ENCODE data around the gene SHISAL1.

Gene SHISAL1

GRCh38 chr22:44268431-44269116, 44.2 kb downstream of the SHISAL1 start:
- Histone ChIP-seq H3K27ac (ENCODE audit: low read length, poor library complexity, severe bottlenecking) (no peak overlapping the region), H3K4ac (ENCODE audit: low read depth in 1 of 2, low read length in 2 of 2) (no peak overlapping the region), H3K4me3 (ENCODE audit: insufficient read depth in 1 of 2, low read depth in 1 of 2, low read length in 2 of 2) (no peak overlapping the region), H3K4me1 (ENCODE audit: control insufficient read depth, insufficient read depth, low read depth, low read length) (no peaks in the 10 kb centered on the region), H2AK5ac (ENCODE audit: low read length, severe bottlenecking) (no peak overlapping the region), H2BK5ac (ENCODE audit: low read depth, low read length, poor library complexity, severe bottlenecking) (no peak overlapping the region), H2BK120ac (ENCODE audit: low read depth, low read length) (no peak overlapping the region), H3K27me3 (ENCODE audit: control insufficient read depth in 1 of 2, insufficient read depth in 1 of 2, low read length in 2 of 2) (peaks cover 8 to 23% of the 10 kb centered on the region in 2 experiments), H3K9ac (ENCODE audit: low read length) (no peak overlapping the region), H2BK15ac (ENCODE audit: low read depth, poor library complexity, severe bottlenecking) (no peak overlapping the region), H3K23ac (ENCODE audit: low read length in 2 of 2) (no peak overlapping the region), H3K18ac (ENCODE audit: low read depth in 1 of 2, low read length in 2 of 2) (no peak overlapping the region), H2BK12ac (ENCODE audit: low read length in 2 of 2) (no peak overlapping the region), H2AFZ (ENCODE audit: low read depth, low read length) (no peak overlapping the region), H3K14ac (ENCODE audit: low read length in 2 of 2) (no peak overlapping the region), H4K8ac (ENCODE audit: low read length) (no peak overlapping the region), H3K9me3 (ENCODE audit: control insufficient read depth, low read length) (no peaks in the 10 kb centered on the region), H3K36me3 (ENCODE audit: control insufficient read depth in 1 of 2, insufficient read depth in 2 of 2, low read depth in 1 of 2, low read length in 2 of 2) (no peaks in the 10 kb centered on the region), H4K91ac (ENCODE audit: low read length) (no peak overlapping the region), H3K4me2 (ENCODE audit: low read length, poor library complexity, severe bottlenecking) (no peak overlapping the region), H3K79me1 (replicated peaks; ENCODE audit: low read length, poor library complexity, severe bottlenecking) (no peaks in the 10 kb centered on the region)
- 79% methylated on average over 18 of the region's 18 CpGs for WGBS
- no peak for DNase-seq

DNA sequence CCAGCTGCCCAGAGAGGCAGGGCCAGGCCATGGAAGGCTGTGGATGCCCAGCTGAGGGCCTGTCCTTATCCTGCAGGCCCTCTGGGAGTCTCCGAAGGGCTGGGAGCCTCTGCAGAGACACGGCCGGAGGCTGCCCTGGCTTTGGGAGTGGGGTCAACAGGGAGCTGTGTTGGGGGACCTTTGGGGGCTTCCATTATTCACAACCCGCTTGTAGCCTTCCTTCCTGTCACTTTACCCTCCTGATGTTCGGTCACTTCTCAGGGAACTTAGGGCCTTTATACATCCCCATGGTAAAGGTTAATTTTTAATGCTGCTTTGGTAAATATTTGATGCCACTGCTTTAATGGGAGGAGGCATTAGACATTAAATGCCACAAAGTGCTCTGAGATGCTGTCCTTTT, 44.9 kb downstream of the SHISAL1 start:
- Histone ChIP-seq H3K18ac (ENCODE audit: low read depth in 1 of 2, low read length in 2 of 2) (no peak overlapping the region), H3K4me3 (ENCODE audit: insufficient read depth in 1 of 2, low read depth in 1 of 2, low read length in 2 of 2) (no peak overlapping the region), H3K9me3 (ENCODE audit: control insufficient read depth, low read length) (no peaks in the 10 kb centered on the region), H2AK5ac (ENCODE audit: low read length, severe bottlenecking) (no peak overlapping the region), H2BK12ac (ENCODE audit: low read length in 2 of 2) (no peak overlapping the region), H4K91ac (ENCODE audit: low read length) (no peak overlapping the region), H3K27me3 (ENCODE audit: control insufficient read depth in 1 of 2, insufficient read depth in 1 of 2, low read length in 2 of 2) (peaks cover 8 to 23% of the 10 kb centered on the region in 2 experiments), H3K14ac (ENCODE audit: low read length in 2 of 2) (no peak overlapping the region), H2BK5ac (ENCODE audit: low read depth, low read length, poor library complexity, severe bottlenecking) (no peak overlapping the region), H3K9ac (ENCODE audit: low read length) (no peak overlapping the region), H3K4me2 (ENCODE audit: low read length, poor library complexity, severe bottlenecking) (no peak overlapping the region), H3K4me1 (ENCODE audit: control insufficient read depth, insufficient read depth, low read depth, low read length) (no peaks in the 10 kb centered on the region), H4K8ac (ENCODE audit: low read length) (no peak overlapping the region), H3K23ac (ENCODE audit: low read length in 2 of 2) (no peak overlapping the region), H3K36me3 (ENCODE audit: control insufficient read depth in 1 of 2, insufficient read depth in 2 of 2, low read depth in 1 of 2, low read length in 2 of 2) (no peaks in the 10 kb centered on the region), H3K27ac (ENCODE audit: low read length, poor library complexity, severe bottlenecking) (no peak overlapping the region), H2AFZ (ENCODE audit: low read depth, low read length) (no peak overlapping the region), H3K79me1 (replicated peaks; ENCODE audit: low read length, poor library complexity, severe bottlenecking) (no peaks in the 10 kb centered on the region), H2BK15ac (ENCODE audit: low read depth, poor library complexity, severe bottlenecking) (no peak overlapping the region), H3K4ac (ENCODE audit: low read depth in 1 of 2, low read length in 2 of 2) (no peak overlapping the region), H2BK120ac (ENCODE audit: low read depth, low read length) (no peak overlapping the region)
- DNase-seq = no peak
- WGBS = 86% methylated on average over 3 of the region's 5 CpGs

- no peak overlapping the region for H3K4me3 ChIP-seq (ENCODE audit: insufficient read depth in 1 of 2, low read depth in 1 of 2, low read length in 2 of 2)
- no peaks in the 10 kb centered on the region for H3K9me3 ChIP-seq (ENCODE audit: control insufficient read depth, low read length)
- peaks cover 11 to 20% of the 10 kb centered on the region in 2 experiments for H3K27me3 ChIP-seq (ENCODE audit: control insufficient read depth in 1 of 2, insufficient read depth in 1 of 2, low read length in 2 of 2)
- no peak overlapping the region for H4K91ac ChIP-seq (ENCODE audit: low read length)
- no peak overlapping the region for H3K23ac ChIP-seq (ENCODE audit: low read length in 2 of 2)
- no peak overlapping the region for H3K4me2 ChIP-seq (ENCODE audit: low read length, poor library complexity, severe bottlenecking)
- no peak overlapping the region for H2BK15ac ChIP-seq (ENCODE audit: low read depth, poor library complexity, severe bottlenecking)
- no peak overlapping the region for H4K8ac ChIP-seq (ENCODE audit: low read length)
- no peak overlapping the region for H3K4ac ChIP-seq (ENCODE audit: low read depth in 1 of 2, low read length in 2 of 2)
- DNase-seq = no peak
- no peak overlapping the region for H3K18ac ChIP-seq (ENCODE audit: low read depth in 1 of 2, low read length in 2 of 2)
- no peak overlapping the region for H3K9ac ChIP-seq (ENCODE audit: low read length)
- no peaks in the 10 kb centered on the region for H3K79me1 ChIP-seq (replicated peaks; ENCODE audit: low read length, poor library complexity, severe bottlenecking)
- H2BK12ac ChIP-seq (ENCODE audit: low read length in 2 of 2) = no peak overlapping the region
- no peaks in the 10 kb centered on the region for H3K36me3 ChIP-seq (ENCODE audit: control insufficient read depth in 1 of 2, insufficient read depth in 2 of 2, low read depth in 1 of 2, low read length in 2 of 2)
- H2AK5ac ChIP-seq (ENCODE audit: low read length, severe bottlenecking) = no peak overlapping the region
- no peak overlapping the region for H2BK5ac ChIP-seq (ENCODE audit: low read depth, low read length, poor library complexity, severe bottlenecking)
- peak overlapping the region in 1 of 2 experiments; percentile 27 for H3K14ac ChIP-seq (ENCODE audit: low read length in 2 of 2)
- H2AFZ ChIP-seq (ENCODE audit: low read depth, low read length) = no peak overlapping the region
- no peaks in the 10 kb centered on the region for H3K4me1 ChIP-seq (ENCODE audit: control insufficient read depth, insufficient read depth, low read depth, low read length)
- H2BK120ac ChIP-seq (ENCODE audit: low read depth, low read length) = no peak overlapping the region
- whole genome bisulfite sequencing = 86% methylated on average over 25 of the region's 26 CpGs
- no peak overlapping the region for H3K27ac ChIP-seq (ENCODE audit: low read length, poor library complexity, severe bottlenecking)
Observed at GRCh38 chr22:44266796-44267760, 45.7 kb downstream of the SHISAL1 start.

DNA sequence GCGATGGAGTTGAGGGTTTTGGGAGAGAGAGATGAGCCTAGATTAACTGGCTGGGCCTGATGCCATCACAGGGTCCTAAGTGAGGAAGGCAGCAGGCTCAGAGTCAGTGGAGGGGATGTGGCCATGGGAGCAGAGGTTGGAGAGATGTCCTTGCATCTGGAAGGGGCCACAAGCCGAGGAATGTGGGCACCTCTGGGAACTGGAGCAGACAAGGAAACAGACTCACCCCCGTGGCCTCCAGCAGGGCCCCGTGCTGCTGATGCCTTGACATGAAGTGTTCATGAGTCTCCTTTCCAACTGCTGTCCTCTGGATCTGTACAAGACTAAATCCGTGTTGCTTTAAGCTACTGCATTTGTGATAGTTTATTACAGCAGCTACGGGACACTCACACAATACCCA, 49.2 kb downstream of the SHISAL1 start:
- H3K9ac ChIP-seq (ENCODE audit: low read length) = no peak overlapping the region
- no peaks in the 10 kb centered on the region for H3K4me1 ChIP-seq (ENCODE audit: control insufficient read depth, insufficient read depth, low read depth, low read length)
- no peak overlapping the region for H3K14ac ChIP-seq (ENCODE audit: low read length in 2 of 2)
- no peaks in the 10 kb centered on the region for H3K36me3 ChIP-seq (ENCODE audit: control insufficient read depth in 1 of 2, insufficient read depth in 2 of 2, low read depth in 1 of 2, low read length in 2 of 2)
- H3K4me3 ChIP-seq (ENCODE audit: insufficient read depth in 1 of 2, low read depth in 1 of 2, low read length in 2 of 2) = no peak overlapping the region
- no peak overlapping the region for H3K18ac ChIP-seq (ENCODE audit: low read depth in 1 of 2, low read length in 2 of 2)
- WGBS = 84% methylated on average over 6 of the region's 6 CpGs
- no peak overlapping the region for H3K4ac ChIP-seq (ENCODE audit: low read depth in 1 of 2, low read length in 2 of 2)
- H4K91ac ChIP-seq (ENCODE audit: low read length) = no peak overlapping the region
- H4K8ac ChIP-seq (ENCODE audit: low read length) = no peak overlapping the region
- H2AFZ ChIP-seq (ENCODE audit: low read depth, low read length) = no peak overlapping the region
- no peak overlapping the region for H2AK5ac ChIP-seq (ENCODE audit: low read length, severe bottlenecking)
- peaks cover 14 to 18% of the 10 kb centered on the region in 2 experiments for H3K27me3 ChIP-seq (ENCODE audit: control insufficient read depth in 1 of 2, insufficient read depth in 1 of 2, low read length in 2 of 2)
- H2BK15ac ChIP-seq (ENCODE audit: low read depth, poor library complexity, severe bottlenecking) = no peak overlapping the region
- H3K23ac ChIP-seq (ENCODE audit: low read length in 2 of 2) = no peak overlapping the region
- no peak overlapping the region for H2BK5ac ChIP-seq (ENCODE audit: low read depth, low read length, poor library complexity, severe bottlenecking)
- no peak overlapping the region for H2BK12ac ChIP-seq (ENCODE audit: low read length in 2 of 2)
- no peak overlapping the region for H3K4me2 ChIP-seq (ENCODE audit: low read length, poor library complexity, severe bottlenecking)
- H2BK120ac ChIP-seq (ENCODE audit: low read depth, low read length) = no peak overlapping the region
- no peak overlapping the region for H3K27ac ChIP-seq (ENCODE audit: low read length, poor library complexity, severe bottlenecking)
- no peak for DNase-seq
- no peaks in the 10 kb centered on the region for H3K9me3 ChIP-seq (ENCODE audit: control insufficient read depth, low read length)
- H3K79me1 ChIP-seq (replicated peaks; ENCODE audit: low read length, poor library complexity, severe bottlenecking) = no peaks in the 10 kb centered on the region
